ENCODE data around the gene COLEC11.

DNA sequence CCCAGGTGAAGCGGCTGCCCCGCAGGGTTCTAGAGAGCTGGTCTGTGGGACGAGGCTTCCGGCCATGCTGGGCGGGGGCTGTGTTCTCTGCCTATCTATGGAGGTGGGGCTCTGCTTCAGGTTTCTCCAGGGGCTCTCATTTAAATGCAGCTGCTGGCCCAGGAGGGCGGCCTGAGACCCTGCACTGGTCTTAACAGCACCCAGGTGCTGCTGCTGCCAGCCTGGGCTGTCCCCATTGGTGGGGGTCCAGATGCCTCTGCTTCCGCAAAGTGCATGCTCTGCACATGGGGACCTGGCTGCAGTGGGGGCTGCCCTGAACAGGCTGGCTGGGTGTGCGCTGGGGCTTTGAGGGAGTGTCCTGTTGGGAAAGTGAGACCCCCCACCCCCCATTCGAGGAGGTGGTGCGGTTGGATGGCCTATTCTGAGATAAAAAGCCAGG is 33.3 kb downstream of the COLEC11 start:
- no peak for TF ChIP-seq POLR2A (IDR thresholded peaks at IDR 0.05; ENCODE audit: low read length)
- no peak for TF ChIP-seq GATA1 (IDR thresholded peaks at IDR 0.05; ENCODE audit: low read depth, low read length)

All from erythroblast (primary cell).